DND-41 (cell line): Measurements from ENCODE around the gene MMRN1.

Source experiments
- ATAC-seq: fragments of 200-7000 bp; cut with Tn5 transposase; 3 replicates; pipeline ENCODE4 v1.9.1; 2021; ENCODE audit warnings: low read depth; ENCODE audit not compliant: insufficient read depth
- DNase-seq: peaks from one replicate; pipeline ENCODE4 v3.0.0-alpha.2; 2020
- H2AFZ ChIP-seq: 2 replicates; pipeline ENCODE4 v1.6.0; 2012; ENCODE audit warnings: low read depth, low read length
- H3K27ac ChIP-seq: 2 replicates; pipeline ENCODE4 v1.5.1; 2012; ENCODE audit warnings: low read length, inconsistent platforms
- H3K27me3 ChIP-seq: fragments of 200-600 bp; sonication (generic); 2 replicates; pipeline ENCODE4 v1.6.0; 2012; ENCODE audit warnings: low read length, mild to moderate bottlenecking, inconsistent platforms; ENCODE audit not compliant: insufficient read depth, poor library complexity
- H3K36me3 ChIP-seq: 2 replicates; pipeline ENCODE4 v1.5.1; 2012; ENCODE audit warnings: low read length, inconsistent platforms; ENCODE audit not compliant: insufficient read depth
- H3K4me1 ChIP-seq: 2 replicates; pipeline ENCODE4 v1.5.1; 2012; ENCODE audit warnings: mild to moderate bottlenecking, low read length; ENCODE audit not compliant: insufficient read depth
- H3K4me2 ChIP-seq: 2 replicates; pipeline ENCODE4 v1.6.0; 2012; ENCODE audit warnings: mild to moderate bottlenecking, moderate library complexity, low read length, inconsistent platforms; ENCODE audit not compliant: insufficient read depth
- H3K4me3 ChIP-seq, 2 experiments: fragments of 200-600 bp in 1 of 2; shearing (Covaris generic) in 1 of 2; 2 replicates each; pipeline ENCODE4 v1.5.1; 2012 to 2016; ENCODE audit warnings: inconsistent platforms in 2 of 2, low read length in 2 of 2, mild to moderate bottlenecking in 2 of 2, low read depth in 1 of 2, moderate library complexity in 1 of 2
- H3K79me2 ChIP-seq: 2 replicates; pipeline ENCODE4 v1.6.0; 2012; ENCODE audit warnings: low read length, inconsistent platforms; ENCODE audit not compliant: insufficient read depth
- H3K9ac ChIP-seq: 2 replicates; pipeline ENCODE4 v1.6.0; 2012; ENCODE audit warnings: low read depth, mild to moderate bottlenecking, inconsistent platforms, low read length, moderate library complexity
- H3K9me3 ChIP-seq: 2 replicates; pipeline ENCODE4 v1.5.1; 2012; ENCODE audit warnings: low read length, moderate library complexity, mild to moderate bottlenecking, inconsistent platforms; ENCODE audit not compliant: insufficient read depth, severe bottlenecking
- H4K20me1 ChIP-seq: 2 replicates; pipeline ENCODE4 v1.6.0; 2012; ENCODE audit warnings: low read length; ENCODE audit not compliant: insufficient read depth
- EZH2 ChIP-seq: IDR thresholded peaks from 3 replicates; pipeline ENCODE4 v1.6.1; 2012; ENCODE audit warnings: borderline replicate concordance, low read depth, mild to moderate bottlenecking, moderate library complexity, low read length, inconsistent platforms; ENCODE audit not compliant: severe bottlenecking
- TF ChIP-seq, protein P1 (sequence below): IDR thresholded peaks from 2 replicates; pipeline ENCODE4 v1.5.1; 2012; ENCODE audit warnings: borderline replicate concordance, low read length, moderate library complexity, mild to moderate bottlenecking; ENCODE audit not compliant: poor library complexity, severe bottlenecking; ENCODE audit errors: extremely low read depth

MMRN1 gene

DNA sequence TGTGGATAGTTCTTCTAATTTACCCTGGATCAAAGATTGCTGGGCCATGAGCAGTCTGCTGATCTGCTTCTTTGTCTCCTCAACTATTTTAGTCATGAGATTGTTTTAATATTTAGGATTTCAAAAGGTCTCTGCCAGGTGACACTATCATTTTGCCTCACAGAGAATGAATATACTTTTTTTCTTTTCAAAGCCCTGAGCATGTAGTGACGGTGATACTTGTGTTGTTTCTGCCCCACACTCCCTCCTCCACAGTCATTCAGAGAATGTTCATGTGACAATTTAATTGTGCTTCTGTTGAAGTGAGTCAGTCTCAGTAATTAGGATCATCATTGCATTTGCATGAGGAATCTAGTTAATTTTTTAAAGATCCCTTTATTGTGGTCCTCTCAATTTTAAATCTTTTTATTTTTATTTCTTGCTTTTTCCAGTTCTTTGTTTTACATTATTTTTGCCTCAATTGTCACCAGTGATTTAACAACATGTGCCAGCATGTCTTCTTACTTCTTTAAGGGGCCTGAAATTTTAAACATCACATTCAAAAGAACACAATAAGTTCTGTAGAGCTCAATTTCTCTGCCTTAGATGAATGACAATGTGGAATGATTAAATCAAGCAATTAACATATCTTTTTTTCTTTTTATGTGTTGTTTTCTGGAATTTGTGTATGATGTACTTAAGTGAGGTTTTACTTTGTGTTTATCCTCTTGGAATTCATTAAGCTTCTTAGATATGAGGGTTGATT is 12.3 kb downstream of the MMRN1 start:
- Histone ChIP-seq H3K9me3 (no peaks in the 10 kb centered on the region), H4K20me1 (no peaks in the 10 kb centered on the region), H2AFZ (no peak overlapping the region), H3K4me2 (no peak overlapping the region), H3K4me1 (no peaks in the 10 kb centered on the region), H3K27ac (no peak overlapping the region), H3K4me3 (no peak overlapping the region), H3K79me2 (no peaks in the 10 kb centered on the region), H3K9ac (no peak overlapping the region), H3K36me3 (no peaks in the 10 kb centered on the region), H3K27me3 (no peaks in the 10 kb centered on the region)
- TF ChIP-seq EZH2: no peak
- TF ChIP-seq, protein P1, sequence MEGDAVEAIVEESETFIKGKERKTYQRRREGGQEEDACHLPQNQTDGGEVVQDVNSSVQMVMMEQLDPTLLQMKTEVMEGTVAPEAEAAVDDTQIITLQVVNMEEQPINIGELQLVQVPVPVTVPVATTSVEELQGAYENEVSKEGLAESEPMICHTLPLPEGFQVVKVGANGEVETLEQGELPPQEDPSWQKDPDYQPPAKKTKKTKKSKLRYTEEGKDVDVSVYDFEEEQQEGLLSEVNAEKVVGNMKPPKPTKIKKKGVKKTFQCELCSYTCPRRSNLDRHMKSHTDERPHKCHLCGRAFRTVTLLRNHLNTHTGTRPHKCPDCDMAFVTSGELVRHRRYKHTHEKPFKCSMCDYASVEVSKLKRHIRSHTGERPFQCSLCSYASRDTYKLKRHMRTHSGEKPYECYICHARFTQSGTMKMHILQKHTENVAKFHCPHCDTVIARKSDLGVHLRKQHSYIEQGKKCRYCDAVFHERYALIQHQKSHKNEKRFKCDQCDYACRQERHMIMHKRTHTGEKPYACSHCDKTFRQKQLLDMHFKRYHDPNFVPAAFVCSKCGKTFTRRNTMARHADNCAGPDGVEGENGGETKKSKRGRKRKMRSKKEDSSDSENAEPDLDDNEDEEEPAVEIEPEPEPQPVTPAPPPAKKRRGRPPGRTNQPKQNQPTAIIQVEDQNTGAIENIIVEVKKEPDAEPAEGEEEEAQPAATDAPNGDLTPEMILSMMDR: no peak
- ATAC-seq: no peak
- no peak for DNase-seq

DNA sequence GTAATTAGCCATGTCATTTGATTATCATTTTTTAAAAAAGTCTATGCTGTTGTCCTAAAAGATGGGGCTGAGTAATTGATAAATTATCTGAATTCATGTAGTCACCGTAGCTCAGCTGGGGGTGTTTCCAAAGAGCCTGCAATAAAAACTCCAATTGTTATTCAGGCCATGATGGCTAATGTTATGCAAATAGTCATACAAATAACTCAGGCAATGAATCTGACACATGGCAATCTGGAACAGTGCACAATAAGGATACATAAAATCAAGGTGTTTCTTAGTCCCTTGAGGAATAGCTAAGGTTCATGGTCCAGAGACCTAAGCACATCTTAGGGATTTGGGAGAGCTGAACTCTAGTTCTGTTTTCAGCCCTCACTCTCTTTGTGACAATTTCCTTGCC is 15.2 kb downstream of the MMRN1 start:
- H2AFZ ChIP-seq: no peak overlapping the region
- H3K4me3 ChIP-seq: no peak overlapping the region
- no peaks in the 10 kb centered on the region for H4K20me1 ChIP-seq
- H3K27me3 ChIP-seq: no peaks in the 10 kb centered on the region
- H3K9me3 ChIP-seq: no peaks in the 10 kb centered on the region
- no peaks in the 10 kb centered on the region for H3K4me1 ChIP-seq
- no peak overlapping the region for H3K4me2 ChIP-seq
- TF ChIP-seq, protein P1: no peak
- TF ChIP-seq EZH2: no peak
- DNase-seq: no peak
- ATAC-seq: no peak
- H3K27ac ChIP-seq: no peak overlapping the region
- no peaks in the 10 kb centered on the region for H3K79me2 ChIP-seq
- no peaks in the 10 kb centered on the region for H3K36me3 ChIP-seq
- no peak overlapping the region for H3K9ac ChIP-seq

DNA sequence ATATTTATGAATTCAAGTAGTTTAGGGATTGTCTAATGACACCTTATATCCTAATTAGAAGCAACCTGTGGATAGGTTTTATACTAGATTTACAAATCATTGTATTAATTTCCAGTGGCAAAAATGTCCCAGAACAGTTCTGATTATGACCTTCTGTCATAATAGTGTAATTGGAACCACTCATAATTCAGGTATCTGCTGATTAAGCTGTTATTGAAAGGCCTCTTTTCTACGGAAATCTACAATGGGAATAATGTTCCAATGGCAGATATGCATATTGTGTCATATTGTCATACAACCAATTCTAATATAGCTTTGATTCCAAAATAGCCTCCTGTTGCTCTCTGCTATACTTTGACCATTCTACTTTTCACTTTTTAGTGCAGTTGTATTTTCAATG is 19.0 kb downstream of the MMRN1 start:
- Histone ChIP-seq H3K4me1 (no peaks in the 10 kb centered on the region), H3K27me3 (no peaks in the 10 kb centered on the region), H3K4me3 (no peak overlapping the region), H3K4me2 (no peak overlapping the region), H3K9me3 (no peaks in the 10 kb centered on the region), H3K27ac (no peak overlapping the region), H4K20me1 (no peaks in the 10 kb centered on the region), H3K9ac (no peak overlapping the region), H2AFZ (no peak overlapping the region), H3K79me2 (no peaks in the 10 kb centered on the region), H3K36me3 (no peaks in the 10 kb centered on the region)
- TF ChIP-seq, protein P1: no peak
- no peak for TF ChIP-seq EZH2
- DNase-seq: no peak
- ATAC-seq: no peak
